Choroid plexus epithelial cell (primary cell): ENCODE measurements around the gene TMEM39B.
"Not testable (repeated sequence)": the region's sequence is repeated elsewhere in the genome, so short reads cannot be mapped to it uniquely, and the experiment has no call there.

Experiments
- DNase-seq: peaks from one replicate; pipeline ENCODE4 v3.0.0-alpha.2; 2010; ENCODE audit warnings: low read depth
- H3K4me3 ChIP-seq: 2 replicates; pipeline ENCODE4 v1.5.1; 2011; ENCODE audit warnings: low read depth, mild to moderate bottlenecking, control low read depth, low read length, moderate library complexity
- TF ChIP-seq, protein P1 (sequence below): conservative IDR thresholded peaks from 2 replicates; pipeline ENCODE4 v1.5.1; 2011; ENCODE audit warnings: low read depth, mild to moderate bottlenecking, control low read depth, inconsistent platforms, low read length, moderate library complexity

TMEM39B gene

DNA sequence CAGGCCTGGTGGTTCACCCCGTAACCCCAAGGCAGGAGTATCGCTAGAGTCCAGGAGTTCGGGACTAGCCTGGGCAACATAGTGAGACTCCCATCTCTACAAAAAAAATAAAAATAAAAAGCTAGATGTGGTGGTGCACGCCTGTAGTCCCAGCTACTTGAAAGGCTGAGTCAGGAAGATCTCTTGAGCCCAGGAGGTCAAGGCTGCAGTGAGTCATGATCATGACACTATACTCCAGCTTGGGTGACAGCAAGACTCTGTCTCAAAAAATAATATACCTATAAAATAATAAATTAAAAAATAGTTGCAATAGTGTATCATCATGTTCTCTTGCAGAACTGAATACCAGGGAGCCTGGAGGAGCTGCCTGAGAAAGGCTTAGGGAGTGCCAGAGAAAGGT lies 19.9 kb upstream of the TMEM39B start:
- peak; percentile 30 for DNase-seq
- TF ChIP-seq, protein P1, sequence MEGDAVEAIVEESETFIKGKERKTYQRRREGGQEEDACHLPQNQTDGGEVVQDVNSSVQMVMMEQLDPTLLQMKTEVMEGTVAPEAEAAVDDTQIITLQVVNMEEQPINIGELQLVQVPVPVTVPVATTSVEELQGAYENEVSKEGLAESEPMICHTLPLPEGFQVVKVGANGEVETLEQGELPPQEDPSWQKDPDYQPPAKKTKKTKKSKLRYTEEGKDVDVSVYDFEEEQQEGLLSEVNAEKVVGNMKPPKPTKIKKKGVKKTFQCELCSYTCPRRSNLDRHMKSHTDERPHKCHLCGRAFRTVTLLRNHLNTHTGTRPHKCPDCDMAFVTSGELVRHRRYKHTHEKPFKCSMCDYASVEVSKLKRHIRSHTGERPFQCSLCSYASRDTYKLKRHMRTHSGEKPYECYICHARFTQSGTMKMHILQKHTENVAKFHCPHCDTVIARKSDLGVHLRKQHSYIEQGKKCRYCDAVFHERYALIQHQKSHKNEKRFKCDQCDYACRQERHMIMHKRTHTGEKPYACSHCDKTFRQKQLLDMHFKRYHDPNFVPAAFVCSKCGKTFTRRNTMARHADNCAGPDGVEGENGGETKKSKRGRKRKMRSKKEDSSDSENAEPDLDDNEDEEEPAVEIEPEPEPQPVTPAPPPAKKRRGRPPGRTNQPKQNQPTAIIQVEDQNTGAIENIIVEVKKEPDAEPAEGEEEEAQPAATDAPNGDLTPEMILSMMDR = no peak
- H3K4me3 ChIP-seq = no peak overlapping the region

DNA sequence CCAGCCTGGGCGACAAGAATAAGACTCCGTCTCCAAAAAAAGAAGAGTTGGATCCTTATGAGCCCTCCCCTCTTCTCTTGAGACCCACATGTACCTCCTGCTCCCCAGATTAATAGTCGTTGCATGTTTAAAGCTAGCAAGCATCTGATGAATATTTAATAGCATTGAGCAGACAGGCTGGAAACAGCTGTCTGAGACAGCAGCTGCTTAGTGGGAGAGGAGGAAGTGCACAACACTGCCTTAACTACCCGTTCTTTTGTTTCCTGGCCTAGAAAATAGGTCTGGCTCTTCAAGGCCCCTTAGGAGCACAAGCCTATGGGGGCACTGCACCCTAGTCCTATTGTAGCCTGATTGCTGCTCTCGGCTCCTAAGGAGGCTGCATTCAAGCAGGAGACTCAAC lies 17.3 kb upstream of the TMEM39B start:
- TF ChIP-seq, protein P1 = no peak
- H3K4me3 ChIP-seq = no peak overlapping the region
- no peak for DNase-seq

- H3K4me3 ChIP-seq = no peak overlapping the region
- TF ChIP-seq, protein P1 = no peak
- DNase-seq = no peak
These were observed 16.1 kb upstream of the TMEM39B start for GRCh38 chr1:32056598-32056997.

DNA sequence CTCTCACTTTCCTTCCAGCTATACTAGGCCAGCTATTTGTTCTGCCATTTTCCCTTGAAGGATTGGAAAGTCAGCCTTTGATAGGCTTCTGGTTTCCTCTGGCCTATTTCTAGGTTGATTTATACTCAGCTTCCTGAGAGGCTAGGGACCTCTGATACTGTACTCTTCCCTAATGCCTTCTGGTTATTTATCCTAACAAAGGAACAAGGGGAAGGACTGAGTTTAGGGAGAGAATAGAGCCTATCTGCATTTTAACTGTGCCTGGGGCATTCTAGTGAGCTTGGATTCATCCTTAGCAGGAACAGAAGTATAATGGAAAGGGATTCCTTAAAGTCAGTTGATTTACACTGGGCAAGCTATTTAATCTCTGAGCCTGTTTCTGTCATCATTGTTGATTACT lies 11.8 kb upstream of the TMEM39B start:
- TF ChIP-seq, protein P1 = no peak
- no peak overlapping the region for H3K4me3 ChIP-seq
- DNase-seq = no peak

- peak; percentile 23 for DNase-seq
- TF ChIP-seq, protein P1 = no peak
- H3K4me3 ChIP-seq = no peak overlapping the region
These were observed 9.9 kb upstream of the TMEM39B start for GRCh38 chr1:32062867-32063230.

DNA sequence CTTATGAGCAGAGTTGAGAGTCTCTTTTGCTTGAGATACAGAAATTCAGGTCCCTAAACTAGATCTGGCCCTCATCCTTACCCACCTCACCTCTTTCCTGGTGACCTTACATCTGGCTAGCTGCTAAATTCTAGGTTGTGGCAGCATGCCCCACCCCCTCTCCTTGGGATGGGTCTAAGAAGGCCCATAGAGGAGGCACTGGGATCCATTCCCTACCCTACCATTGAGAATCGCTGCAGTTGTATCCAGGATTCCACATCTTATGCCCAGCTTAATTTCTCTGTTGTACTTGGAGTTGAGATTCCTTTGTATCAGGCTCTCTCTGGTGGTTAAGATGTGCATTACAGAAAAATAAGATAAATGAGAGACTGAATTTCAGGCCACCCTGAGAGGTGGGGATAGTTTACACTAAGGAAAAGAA lies 9.5 kb upstream of the TMEM39B start:
- H3K4me3 ChIP-seq = no peak overlapping the region
- TF ChIP-seq, protein P1 = peak; percentile 67
- peak; percentile 84 for DNase-seq

DNA sequence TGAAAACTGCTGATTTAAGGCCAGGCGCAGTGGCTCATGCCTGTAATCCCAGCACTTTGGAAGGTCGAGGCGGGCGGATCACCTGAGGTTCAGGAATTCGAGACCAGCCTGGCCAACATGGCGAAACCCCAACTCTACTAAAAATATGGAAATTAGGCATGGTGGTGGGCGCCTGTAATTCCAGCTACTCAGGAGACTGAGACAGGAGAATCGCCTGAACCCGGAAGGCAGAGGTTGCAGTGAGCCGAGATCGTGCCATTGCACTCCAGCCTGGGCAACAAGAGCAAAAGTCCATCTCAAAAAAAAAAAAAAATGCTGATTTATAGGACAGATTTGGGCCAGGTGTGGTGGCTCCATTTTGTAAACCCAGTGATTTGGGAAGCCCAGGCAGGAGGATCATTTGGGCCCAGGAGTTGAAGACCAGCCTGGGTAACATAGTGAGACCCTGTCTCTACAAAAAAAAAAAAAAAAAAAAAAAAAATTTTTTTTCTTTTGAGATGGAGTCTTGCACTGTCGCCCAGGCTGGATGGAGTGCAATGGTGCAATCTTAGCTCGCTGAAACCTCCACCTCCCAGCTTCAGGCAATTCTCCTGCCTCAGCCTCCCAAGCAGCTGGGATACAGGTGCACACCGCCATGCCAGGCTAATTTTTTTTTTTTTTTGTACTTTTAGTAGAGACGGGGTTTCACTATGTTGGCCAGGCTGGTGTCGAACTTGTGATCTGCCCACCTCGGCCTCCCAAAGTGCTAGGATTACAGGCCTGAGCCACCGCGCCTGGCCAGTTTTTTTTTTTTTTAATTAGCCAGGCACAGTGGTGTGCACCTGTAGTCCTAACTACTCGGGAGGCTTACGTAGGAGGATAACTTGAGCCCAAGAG lies 6.9 kb upstream of the TMEM39B start:
- not testable (repeated sequence) for H3K4me3 ChIP-seq

More for the DNA sequence above, 6.9 kb upstream of the TMEM39B start:
- not testable (repeated sequence) for DNase-seq
